IPS-11a (cell line): Measurements from ENCODE around the gene ZNF365.
A peak's percentile ranks its signal among the peaks of the same experiment; 100 is the strongest.
"Not testable (repeated sequence)": the region's sequence is repeated elsewhere in the genome, so short reads cannot be mapped to it uniquely, and the experiment has no call there.

Experiments
- H3K4me3 ChIP-seq: one replicate; pipeline ENCODE4 v1.5.1; 2013; ENCODE audit warnings: low read depth, low read length, control low read depth

Gene ZNF365

DNA sequence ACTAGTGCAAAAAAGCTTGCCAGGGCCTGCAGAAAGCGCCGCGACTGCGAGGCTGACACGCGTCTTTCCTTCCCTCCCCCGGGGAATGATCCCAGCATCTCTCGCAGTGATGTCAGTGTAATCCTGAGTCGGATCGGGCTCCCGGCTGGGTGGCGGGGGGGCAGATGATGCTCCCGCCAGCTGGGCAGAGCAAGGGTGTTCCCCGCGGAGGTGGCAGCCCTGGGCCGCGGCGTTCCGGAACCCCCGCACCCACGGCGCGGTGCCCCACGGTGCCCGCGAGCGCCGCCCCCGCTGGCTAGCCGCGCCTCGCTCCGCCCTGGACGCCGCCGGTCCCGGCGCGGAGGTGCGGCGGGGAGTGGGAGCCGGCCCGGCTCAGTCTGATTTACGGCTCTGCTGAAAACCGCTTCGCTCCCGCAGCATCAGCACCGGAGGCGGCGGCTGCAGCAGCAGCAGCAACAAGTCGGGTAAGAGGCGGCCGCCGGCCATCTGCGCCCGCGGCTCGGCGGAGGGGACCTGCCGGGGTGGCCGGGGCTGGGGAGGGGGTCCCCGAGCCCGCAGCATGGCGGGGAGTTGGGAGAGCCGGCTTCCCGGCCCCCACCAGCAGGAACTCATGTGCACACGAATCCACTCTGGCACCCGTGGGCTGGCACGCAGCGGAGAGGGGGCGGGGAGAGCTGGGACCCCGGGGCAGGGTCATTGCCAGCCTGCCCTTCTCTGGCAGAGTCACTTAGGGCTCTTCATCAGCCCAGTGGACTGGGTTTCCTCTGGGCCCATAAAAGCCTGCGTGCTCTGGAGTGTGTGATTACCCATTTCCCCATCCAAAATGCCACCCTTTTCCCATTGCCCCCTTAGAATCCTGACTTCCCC is at the start of gene ZNF365:
Gene ZNF365, plus strand, starts transcription at position 375 of the 867 bp plus-strand sequence. CDS start 1,825 bp downstream, outside the sequence.
- H3K4me3 ChIP-seq, result peak within 1 kb of the TSS; percentile 57

- no peak overlapping the region for H3K4me3 ChIP-seq
Observed at GRCh38 chr10:62326176-62326575, 48.0 kb upstream of the ZNF365 start.

- H3K4me3 ChIP-seq, result no peak overlapping the region
Observed at GRCh38 chr10:62327885-62328284, 46.3 kb upstream of the ZNF365 start.

- H3K4me3 ChIP-seq, result no peak overlapping the region
Observed at GRCh38 chr10:62330213-62330612, 44.0 kb upstream of the ZNF365 start.

GRCh38 chr10:62332406-62332805 is 41.8 kb upstream of the ZNF365 start:
- H3K4me3 ChIP-seq, result no peak overlapping the region

- H3K4me3 ChIP-seq, result no peak overlapping the region
Observed at GRCh38 chr10:62333135-62333889, 40.9 kb upstream of the ZNF365 start.

- no peak overlapping the region for H3K4me3 ChIP-seq
Observed at GRCh38 chr10:62333988-62334682, 40.0 kb upstream of the ZNF365 start.

DNA sequence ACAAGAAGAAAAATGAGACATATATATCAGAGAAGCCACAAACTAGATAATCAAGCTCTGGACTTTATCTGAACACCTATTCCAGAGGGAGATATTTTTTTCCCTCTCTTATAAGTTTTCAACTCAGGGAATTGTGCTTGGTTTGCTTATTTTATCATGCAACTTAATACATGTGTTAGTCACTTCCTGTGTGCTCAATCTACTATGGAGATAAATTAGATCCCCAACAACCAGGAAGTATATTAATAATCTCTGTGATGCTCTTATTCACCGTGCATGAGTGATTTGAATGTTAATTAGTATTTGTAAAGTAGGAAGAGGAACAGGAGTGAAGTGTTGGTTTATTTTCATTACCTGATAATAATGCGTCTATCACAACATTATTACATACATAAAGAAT is 38.8 kb upstream of the ZNF365 start:
- no peak overlapping the region for H3K4me3 ChIP-seq

DNA sequence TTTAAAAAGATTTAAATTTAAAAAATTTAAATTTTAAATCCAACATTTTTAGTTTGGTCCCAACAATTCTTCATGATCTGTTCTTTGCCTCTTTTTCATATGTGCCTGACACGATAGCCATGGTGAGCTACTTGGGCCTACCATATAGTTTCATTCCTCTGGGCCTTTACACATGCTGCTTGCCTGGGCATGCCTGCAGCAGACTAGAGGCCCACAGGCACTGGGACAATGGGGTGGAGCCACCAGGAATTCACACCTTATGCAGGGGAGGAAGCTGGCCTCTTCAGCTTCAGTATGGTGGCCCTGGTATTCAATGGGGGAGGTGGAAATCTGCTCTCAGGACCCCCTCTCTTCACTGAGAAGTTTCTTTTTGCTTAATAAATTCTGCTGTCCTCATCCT is 37.8 kb upstream of the ZNF365 start:
- no peak overlapping the region for H3K4me3 ChIP-seq

DNA sequence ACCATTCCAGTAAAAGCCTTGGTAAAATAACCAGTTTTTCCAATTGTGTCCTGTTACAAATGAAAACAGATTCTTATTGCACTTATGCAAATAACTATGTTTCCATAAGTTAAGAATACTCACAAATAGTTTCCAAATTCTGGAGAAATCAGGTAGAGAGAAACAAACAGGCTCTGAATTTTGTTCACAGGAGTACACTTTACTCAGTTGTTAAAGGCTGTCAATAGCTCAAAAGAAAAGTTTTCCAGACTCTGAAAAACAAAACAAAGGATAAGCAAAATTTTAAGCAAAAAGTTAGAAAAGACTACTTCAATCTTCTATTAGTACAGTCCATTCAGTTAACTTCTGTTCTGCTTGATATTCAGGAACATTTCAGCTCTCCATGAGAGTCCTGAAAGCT is 32.8 kb upstream of the ZNF365 start:
- H3K4me3 ChIP-seq, result no peak overlapping the region

GRCh38 chr10:62343000-62343399 is 31.2 kb upstream of the ZNF365 start:
- no peak overlapping the region for H3K4me3 ChIP-seq

GRCh38 chr10:62348029-62348428 is 26.1 kb upstream of the ZNF365 start:
- no peak overlapping the region for H3K4me3 ChIP-seq

DNA sequence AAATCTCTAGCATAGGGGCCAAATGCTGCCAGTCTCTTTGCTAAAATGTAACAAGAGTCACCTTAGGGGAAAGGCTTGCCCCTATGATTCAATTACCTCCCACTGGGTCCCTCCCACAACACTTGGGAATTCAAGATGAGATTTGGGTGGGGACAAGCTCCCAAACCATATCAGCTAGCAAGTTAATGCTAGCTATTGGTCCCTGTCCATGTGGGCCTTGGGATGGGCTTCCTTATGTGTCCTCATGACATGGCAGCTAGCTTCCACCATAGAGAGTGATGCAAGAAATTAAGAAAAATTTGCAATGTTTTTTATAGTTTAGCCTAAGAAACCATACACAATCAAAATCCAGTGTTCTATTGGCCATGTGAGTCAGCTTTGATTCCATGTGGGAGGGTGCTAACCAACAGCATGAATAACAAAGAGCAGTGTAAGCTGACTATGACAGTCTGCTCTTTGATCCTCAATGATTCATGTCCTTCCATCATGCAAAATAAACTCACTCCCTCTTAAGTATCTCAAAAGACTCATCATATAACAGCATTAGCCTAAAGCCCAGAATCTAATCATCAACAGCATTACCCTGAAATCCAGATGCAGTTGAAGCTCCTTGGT is 21.7 kb upstream of the ZNF365 start:
- no peak overlapping the region for H3K4me3 ChIP-seq

GRCh38 chr10:62354916-62355315 is 19.3 kb upstream of the ZNF365 start:
- H3K4me3 ChIP-seq, result no peak overlapping the region

GRCh38 chr10:62356447-62356846 is 17.7 kb upstream of the ZNF365 start:
- H3K4me3 ChIP-seq, result no peak overlapping the region

DNA sequence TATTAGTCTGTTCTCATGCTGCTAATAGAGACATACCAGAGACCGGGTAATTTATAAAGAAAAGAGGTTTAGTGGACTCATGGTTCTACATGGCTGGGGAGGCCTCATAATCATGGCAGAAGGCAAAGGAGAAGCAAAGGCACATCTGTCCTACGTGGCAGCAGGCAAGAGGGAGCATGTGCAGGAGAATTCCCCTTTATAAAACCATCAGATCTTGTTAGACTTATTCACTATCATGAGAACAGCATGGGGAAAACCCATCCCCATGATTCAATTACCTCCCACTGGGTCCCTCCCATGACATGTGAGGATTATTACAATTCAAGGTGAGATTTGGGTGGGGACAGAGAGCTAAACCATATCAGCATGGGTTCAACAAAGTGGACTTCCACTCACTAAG is 16.0 kb upstream of the ZNF365 start:
- H3K4me3 ChIP-seq, result not testable (repeated sequence)

- H3K4me3 ChIP-seq, result peak overlapping the region; percentile 57
Observed at GRCh38 chr10:62373639-62373994, 552 bp upstream of the ZNF365 start.

GRCh38 chr10:62374862-62375710 is 917 bp downstream of the ZNF365 start:
- H3K4me3 ChIP-seq, result peak overlapping the region; percentile 57

GRCh38 chr10:62376071-62377025 is 2.2 kb downstream of the ZNF365 start:
- no peak overlapping the region for H3K4me3 ChIP-seq
